Spleen (tissue), 7 donors: Measurements from ENCODE around the gene STARD13.

Experiments used
- CTCF ChIP-seq, 11 experiments: fragments of 200-600 bp in 7 of 11; fragments of 450-650 bp in 4 of 11; sonication (generic) in 4 of 11; IDR thresholded peaks in 8 of 11; conservative IDR thresholded peaks in 3 of 11; 1 replicate in 7 of 11; 2 replicates in 4 of 11; pipeline versions ENCODE4 v1.4.0 to v1.8.0; 2016 to 2021; ENCODE audit warnings: antibody characterized with exemption in 11 of 11, inconsistent platforms in 4 of 11, mild to moderate bottlenecking in 1 of 11
- POLR2A ChIP-seq, 3 donors: fragments of 450-650 bp; IDR thresholded peaks; one replicate each; pipeline ENCODE4 v1.5.1; 2017; ENCODE audit warnings: antibody characterized with exemption in 3 of 3, mild to moderate bottlenecking in 1 of 3
- POLR2AphosphoS5 ChIP-seq, 3 donors: sonication (generic); formaldehyde crosslinking; IDR thresholded peaks; one replicate each; pipeline ENCODE4 v1.5.1; 2017; ENCODE audit warnings: antibody characterized with exemption in 3 of 3
- donor health status: DM: no; HTN: no; CAD: no; lungs with moderate emphysema.
- donor health status: DM: no; HTN: no; CAD: no.
- donor health status: DM: no; HTN: no; CAD: no.

GRCh38 chr13:33069365-33069764 lies 216.2 kb downstream of the STARD13 start:
- TF ChIP-seq CTCF (IDR thresholded peaks at IDR 0.05 in 8 of 11, conservative IDR thresholded peaks at IDR 0.05 in 3 of 11) (no peak), POLR2A (IDR thresholded peaks at IDR 0.05) (no peak), POLR2AphosphoS5 (IDR thresholded peaks at IDR 0.05) (no peak)
